Measurements from ENCODE around the gene PRAC2.

The PRAC2 gene

DNA sequence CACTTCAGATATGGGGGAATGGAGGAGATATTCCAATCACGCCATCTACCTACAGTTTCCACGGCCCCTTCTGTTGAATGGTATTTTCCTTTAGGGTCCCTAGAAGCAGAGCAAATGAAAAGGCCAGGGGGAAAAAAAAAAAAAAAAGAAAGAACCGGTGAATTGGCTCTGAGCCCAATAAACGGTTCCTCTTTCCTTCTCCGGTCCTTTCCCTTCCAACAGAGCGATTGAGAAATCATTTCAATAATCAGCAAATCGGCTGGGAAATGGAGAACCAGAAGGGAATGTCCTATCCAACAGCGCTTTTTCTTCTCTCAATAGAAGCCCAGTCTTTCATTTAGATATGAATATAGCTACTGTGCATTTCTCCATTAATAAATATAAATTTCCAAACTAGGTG is 32.4 kb downstream of the PRAC2 start:
- no peak for DNase-seq

DNA sequence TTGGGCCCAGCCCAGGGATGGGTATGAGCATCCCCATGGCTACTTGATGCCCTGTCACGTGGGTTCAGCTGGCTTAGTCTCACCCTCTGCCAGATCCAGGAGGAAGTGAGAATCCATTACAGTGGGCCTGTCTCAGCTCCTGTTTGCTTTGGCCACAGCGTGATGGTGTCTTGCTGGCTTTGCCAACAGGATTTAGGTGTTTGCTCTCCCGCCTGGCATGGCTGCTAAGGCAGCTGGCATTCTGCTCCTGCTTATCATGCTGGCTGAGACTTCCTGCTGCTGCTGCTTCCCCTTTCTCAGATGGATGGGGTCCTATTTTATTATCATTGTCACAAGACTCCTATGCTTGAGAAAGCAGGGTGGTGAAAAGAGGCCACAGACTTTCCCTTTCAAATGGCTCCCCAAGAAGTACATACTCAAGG is 33.9 kb downstream of the PRAC2 start:
- no peak for DNase-seq

DNA sequence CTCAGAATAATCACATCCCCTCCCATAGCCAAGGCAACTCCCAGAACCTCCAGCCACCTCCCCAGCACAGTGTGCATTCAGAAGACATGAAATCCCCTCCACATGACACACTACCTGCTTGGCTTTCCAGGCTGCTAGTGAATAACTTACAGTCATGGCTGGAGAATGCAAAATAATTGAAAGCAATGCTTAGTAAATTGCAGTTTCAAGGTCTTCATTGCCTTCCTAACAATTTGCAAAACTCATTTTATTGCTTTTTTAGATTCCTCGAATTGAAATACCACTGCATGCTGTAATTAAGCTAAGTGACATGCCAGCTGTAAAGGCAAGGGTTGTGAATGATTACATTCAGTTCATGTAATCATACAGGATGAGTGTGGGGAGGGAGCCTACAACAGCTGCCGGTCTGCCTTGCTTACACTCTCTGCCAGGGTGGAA is 34.6 kb downstream of the PRAC2 start:
- no peak for DNase-seq

DNA sequence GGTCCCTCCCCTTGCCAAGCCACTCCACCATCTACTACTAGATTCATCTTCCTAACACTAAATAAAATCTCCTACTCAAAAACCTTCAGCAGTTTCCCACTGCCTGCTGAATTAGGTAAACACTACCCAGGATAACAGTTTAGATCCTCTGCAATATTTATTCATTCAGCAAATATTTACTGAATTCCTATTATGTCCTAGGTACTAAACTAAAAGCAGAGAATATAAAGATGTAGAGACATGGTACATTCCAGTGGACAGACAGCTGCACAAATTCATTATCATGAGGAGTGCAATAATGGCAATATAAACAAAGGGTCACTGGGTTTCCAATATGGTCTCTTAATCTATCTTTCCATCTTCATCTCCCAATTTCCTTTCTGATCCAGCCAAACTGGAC is 36.3 kb downstream of the PRAC2 start:
- DNase-seq = no peak

DNA sequence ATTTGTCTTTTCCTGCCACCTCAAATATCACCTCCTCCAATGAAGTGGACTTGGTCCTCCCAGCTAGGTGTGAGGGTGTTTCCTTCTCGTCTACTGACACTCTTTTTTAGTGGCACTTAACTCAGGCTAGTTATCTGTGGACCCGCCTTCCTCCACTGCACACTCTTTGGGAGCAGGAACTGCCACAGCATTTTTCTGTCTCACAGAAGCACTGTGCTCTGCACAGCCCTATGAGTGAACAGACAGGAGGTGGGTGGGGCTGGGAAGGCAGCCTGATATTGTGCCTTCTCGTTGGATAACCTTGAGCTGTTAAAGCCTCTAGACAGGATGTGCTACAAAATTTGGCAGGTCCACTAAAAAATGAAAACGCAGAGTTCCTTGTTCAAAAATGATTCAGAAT is 37.4 kb downstream of the PRAC2 start:
- no peak for DNase-seq

DNA sequence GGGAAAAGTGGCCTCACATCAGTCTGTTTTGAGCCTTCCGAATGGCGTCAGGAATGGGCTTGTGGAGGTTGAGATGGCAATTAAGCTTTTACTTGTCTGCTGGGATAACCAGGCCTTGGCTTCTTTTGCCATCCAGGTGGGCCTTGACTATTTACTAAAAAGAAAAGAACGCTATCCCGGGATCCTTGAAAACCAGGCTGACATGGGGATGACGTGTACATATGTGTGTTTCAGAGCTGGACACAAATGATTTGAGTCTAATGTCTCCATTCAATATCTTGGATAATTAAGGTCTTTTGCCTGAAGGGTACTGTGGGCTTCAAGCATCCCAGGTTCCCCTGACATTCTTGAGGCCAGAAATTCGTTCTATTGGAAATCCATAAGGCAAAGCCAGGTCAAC is 38.1 kb downstream of the PRAC2 start:
- DNase-seq = no peak

DNA sequence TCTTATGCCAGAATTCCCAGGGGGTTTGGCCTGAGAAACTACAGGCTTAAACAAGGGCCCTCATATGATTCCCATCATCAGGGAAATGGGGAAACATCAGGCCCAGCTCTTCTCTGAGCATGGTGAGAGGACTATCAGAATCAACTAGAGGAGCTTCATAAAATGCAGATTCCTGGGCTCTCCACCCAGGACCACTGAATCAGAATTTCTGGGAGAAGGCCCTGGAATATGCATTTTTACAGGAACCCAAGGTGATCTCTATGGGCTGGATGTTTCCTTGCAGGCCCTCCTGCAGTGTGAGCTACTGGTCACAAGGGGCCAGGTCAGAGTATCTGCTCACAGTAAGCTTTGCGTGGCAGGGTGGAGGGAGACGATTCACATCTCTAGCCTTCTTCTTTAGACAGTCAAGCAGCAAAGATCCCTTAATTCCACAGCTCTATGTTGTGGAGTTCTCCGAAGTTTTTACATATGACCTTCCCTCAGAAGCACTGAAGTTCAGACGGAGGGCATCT is 44.3 kb downstream of the PRAC2 start:
- no peak for DNase-seq

DNA sequence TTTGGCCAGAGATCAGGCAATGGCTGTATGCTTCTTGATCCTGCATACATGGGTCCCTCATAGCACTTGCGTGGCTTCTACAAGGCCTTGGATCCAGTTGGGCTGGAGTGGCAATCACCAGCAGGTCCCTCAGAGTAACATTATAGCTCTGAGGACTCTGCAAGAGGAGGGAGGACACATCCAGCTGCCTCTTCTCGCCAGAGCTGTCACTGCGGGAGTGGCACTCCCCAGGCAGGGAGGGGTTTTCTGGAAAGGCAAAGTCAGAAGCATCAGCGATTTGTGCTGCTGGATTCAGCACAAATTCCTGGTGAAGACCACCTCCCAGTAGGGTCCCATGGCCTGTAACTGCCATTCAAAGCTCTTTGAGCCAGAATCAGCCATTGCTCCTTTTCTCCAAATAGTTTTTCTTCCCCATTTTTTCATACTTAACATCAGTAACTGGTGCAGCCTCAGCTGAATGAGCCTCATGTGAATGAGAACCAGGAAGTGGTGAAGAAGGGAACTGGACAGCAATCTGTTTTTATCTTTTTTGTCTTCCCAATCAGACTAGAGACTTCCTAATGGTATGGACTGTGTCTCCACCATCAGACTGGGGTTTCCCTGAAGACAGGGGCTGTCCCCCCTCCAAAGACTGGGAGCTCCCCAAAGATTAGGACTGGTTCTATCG is 46.2 kb downstream of the PRAC2 start:
- DNase-seq = no peak

DNA sequence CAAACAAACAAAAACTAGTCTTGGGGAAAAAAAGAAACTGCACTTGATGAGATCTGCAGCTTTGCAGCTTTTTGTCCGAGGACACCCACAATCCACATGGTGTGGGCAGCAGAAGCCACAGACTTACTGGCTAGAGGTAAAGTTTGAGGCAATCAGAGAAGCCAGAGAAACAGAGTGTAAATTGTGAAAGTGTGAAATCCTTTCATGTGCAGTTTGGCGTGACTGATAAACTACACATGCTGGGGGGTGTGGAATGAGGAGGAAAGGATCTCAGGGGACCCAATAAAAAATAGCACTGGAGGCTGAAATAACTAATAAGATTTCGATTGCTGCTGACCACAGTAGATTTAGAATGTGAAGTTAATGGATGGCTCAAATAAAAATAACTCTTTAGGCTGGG is 48.0 kb downstream of the PRAC2 start:
- no peak for DNase-seq

DNA sequence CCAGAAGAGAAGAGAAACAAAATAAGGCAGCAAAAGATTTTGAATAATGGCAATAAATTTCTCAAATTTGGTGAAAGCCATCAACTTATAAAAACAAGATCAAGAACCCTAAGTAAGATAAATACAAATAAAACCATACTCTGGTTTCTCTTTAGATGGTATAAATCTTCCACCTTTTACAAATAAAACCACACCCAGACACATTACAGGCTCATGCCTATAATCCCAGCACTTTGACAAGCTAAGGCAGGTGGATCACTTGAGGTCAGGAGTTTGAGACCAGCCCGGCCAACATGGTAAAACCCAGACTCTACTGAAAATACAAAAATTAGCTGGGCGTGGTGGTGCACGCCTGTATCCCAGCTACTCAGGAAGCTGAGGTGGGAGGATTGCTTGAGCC is 50.3 kb downstream of the PRAC2 start:
- DNase-seq = no peak

Data from activated effector memory CD4-positive, alpha-beta T cell treated with Interleukin-2 at 50 U/mL for 16 hours (primary cell).